Measurements from ENCODE around the gene MAGI2.

The MAGI2 gene

DNA sequence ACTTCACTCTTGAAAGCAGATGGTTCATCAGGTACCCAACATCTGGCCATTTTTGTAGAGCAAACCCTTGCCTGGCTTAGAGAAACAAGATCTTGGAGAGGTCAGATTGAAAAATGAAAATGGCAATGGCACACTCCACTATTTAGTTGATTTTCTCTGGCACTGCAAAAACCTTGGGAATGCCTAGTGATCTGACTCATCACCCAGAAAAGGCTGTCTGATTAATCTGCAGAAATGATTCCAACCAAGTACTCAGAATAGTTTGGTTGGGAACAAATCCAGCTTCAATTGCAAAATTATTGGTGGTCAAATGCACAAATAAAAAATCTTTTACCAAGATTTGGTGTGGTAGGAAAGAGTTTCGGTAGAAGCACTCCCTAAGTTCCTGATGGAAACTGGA, 1303.7 kb downstream of the MAGI2 start:
- TF ChIP-seq, protein P1, sequence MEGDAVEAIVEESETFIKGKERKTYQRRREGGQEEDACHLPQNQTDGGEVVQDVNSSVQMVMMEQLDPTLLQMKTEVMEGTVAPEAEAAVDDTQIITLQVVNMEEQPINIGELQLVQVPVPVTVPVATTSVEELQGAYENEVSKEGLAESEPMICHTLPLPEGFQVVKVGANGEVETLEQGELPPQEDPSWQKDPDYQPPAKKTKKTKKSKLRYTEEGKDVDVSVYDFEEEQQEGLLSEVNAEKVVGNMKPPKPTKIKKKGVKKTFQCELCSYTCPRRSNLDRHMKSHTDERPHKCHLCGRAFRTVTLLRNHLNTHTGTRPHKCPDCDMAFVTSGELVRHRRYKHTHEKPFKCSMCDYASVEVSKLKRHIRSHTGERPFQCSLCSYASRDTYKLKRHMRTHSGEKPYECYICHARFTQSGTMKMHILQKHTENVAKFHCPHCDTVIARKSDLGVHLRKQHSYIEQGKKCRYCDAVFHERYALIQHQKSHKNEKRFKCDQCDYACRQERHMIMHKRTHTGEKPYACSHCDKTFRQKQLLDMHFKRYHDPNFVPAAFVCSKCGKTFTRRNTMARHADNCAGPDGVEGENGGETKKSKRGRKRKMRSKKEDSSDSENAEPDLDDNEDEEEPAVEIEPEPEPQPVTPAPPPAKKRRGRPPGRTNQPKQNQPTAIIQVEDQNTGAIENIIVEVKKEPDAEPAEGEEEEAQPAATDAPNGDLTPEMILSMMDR (IDR thresholded peaks at IDR 0.05; ENCODE audit: low read depth, low read length) = no peak
- DNase-seq (ENCODE audit: extremely low read depth, low read depth) = peak; percentile 64

DNA sequence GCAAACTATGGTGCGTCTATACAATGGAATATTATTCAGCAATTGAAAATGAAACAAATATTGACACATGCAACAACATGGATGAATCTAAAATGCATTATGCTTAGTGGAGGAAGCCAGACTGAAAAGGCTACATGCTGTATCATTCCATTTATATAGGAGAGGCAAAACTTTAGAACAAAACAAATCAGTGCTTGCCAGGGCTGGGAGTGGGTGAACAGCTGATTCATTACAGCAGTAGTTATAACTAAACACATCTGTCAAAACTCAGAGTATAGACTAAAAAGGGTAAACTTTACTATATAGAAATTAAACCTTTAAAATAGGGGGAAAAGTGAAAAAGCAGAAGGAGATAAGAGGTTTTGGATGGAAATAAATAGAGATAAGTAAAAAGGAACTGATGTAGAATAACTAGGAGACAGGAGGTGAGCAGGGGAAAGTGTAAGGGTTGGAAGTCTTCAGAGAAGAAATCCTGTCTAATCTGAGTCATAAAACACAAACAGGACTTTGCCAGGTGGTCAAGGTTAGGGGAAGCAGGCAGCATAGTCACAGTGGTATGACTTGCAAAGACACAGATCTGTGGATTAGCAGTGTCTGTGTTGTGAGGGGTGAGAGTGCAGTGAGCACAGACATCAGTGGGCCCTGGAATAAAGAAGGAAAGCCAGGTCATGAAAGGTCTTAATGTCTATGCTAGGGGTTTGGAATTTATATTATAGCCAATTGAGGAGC, 1305.1 kb downstream of the MAGI2 start:
- DNase-seq (ENCODE audit: extremely low read depth, low read depth) = no peak
- TF ChIP-seq, protein P1 (IDR thresholded peaks at IDR 0.05; ENCODE audit: low read depth, low read length) = no peak

DNA sequence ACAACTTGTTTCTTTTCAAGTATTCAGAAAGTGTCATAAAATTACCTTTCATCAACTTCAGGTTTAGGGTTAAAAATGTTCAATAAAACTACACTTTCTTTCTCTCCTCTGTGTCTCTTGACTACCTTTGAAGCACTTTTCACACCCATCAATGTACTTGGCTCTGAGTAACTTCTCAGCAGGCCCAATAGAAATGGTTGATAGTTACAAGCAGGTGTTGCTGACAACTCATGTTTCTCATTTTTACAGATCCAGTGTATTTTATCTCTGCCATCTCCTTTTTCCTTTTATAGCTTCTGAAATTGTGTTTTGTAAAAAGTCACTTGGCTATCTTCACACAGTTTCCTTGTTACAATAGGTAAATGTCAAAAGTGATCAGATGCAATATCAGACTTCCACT, 1306.9 kb downstream of the MAGI2 start:
- TF ChIP-seq, protein P1 (IDR thresholded peaks at IDR 0.05; ENCODE audit: low read depth, low read length) = no peak
- DNase-seq (ENCODE audit: extremely low read depth, low read depth) = no peak

DNA sequence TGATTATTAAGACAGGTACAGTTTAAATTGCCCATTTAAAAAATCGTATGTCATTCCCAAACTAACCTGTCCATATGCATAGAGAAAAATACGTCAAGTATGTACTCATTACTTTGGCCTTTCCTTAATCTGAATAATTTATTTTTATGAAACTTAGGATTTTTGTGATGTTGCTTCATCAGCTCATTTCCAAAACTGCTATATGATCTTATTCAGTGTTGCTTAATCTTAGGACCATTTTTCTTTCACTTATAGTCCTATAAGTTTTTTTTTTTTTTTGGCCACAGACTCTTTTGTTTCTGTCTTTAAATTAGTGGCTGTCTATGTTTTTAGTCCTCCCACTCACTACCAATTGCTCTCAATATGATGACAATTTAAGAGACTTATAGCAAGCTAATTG, 1309.8 kb downstream of the MAGI2 start:
- TF ChIP-seq, protein P1 (IDR thresholded peaks at IDR 0.05; ENCODE audit: low read depth, low read length) = no peak
- no peak for DNase-seq (ENCODE audit: extremely low read depth, low read depth)

DNA sequence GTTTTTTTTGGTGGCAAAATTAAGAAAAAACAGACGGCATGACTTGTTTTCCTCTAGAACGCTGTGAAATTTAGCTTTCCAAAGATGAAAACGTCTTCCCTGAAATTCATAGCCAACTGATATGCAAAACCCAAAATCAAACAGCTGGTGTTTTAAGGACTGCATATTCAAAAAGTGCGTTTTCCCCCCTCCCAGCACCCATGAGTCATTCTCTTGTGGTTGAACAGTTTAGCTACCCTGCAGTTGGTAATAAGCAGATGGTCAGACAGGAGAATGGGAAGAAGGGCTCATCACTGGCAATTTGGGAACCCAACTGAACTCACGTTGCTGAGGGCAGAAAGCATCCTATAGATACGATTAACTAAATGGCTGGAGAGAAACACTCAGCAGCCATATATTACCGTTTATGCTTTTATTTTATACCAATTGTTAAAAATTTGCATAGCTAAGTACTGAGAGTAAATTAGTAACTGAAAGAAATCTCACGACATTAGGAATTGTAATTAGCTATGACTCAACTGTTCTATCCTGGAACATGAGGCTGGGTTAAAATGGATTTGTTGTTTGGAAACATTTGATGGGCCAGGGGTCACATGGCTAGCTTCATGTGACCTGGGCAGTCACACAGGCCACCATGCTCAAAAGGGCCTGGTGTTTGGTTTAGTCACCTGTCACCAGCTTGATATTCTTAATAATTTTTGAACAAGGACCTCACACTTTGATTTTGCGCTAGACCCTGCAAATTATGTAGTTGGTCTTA, 1311.8 kb downstream of the MAGI2 start:
- DNase-seq (ENCODE audit: extremely low read depth, low read depth) = peak; percentile 44
- TF ChIP-seq, protein P1 (IDR thresholded peaks at IDR 0.05; ENCODE audit: low read depth, low read length) = no peak

DNA sequence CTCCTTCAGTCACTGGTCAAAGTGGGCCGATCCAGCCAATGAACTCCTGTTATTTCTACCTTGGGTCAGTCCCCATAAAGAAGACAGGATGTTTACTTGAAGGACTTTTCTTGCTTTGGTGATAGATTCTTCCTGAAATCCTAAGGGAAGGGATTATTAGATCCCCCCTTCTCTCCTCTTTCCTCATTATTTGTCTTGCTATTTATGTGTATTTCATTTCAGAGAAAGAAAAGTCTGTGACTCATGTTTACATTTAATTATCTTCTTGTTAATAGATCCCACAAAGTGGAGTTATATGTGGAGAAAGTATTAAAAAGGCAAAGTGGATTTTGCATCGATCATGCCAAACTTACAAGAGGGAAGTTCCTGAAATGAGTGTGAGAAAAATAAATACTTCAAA, 1313.4 kb downstream of the MAGI2 start:
- TF ChIP-seq, protein P1 (IDR thresholded peaks at IDR 0.05; ENCODE audit: low read depth, low read length) = no peak
- no peak for DNase-seq (ENCODE audit: extremely low read depth, low read depth)

DNA sequence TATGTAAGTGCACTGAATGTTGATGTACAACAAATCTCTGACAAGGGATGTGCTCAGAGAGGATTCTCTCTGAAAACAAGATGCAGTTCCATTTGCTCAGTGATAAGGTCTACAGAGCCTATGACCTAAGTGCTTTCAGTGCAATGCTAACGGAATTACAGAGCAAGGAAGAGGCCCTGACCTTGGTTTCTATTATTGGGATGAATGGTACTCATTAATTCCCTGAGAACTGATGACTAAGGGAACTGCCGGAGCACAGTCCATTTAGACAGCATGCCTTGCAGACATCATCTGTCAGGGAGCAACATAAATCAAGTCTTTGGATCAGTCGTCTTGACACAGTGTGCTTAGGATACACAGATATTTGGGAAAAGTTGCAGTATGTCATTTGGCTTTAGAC, 1314.1 kb downstream of the MAGI2 start:
- TF ChIP-seq, protein P1 (IDR thresholded peaks at IDR 0.05; ENCODE audit: low read depth, low read length) = no peak
- DNase-seq (ENCODE audit: extremely low read depth, low read depth) = peak; percentile 20

Measured in AG09319 (cell line).